ENCODE measurements around the gene JAKMIP2.

- TF ChIP-seq CTCF (IDR thresholded peaks at IDR 0.05) (no peak), POLR2A (IDR thresholded peaks at IDR 0.05) (no peak)
Observed at GRCh38 chr5:147786142-147786541, 3.6 kb upstream of the JAKMIP2 start.

All from heart left ventricle (tissue), 13 donors.